Panc1 (cell line): Measurements from ENCODE around the gene PPL. TPM values are rescaled to one million over a fixed set of nuclear protein-coding genes. Genes with fewer than 3 reads are reported as not detected.

Experiments
- ATAC-seq: fragments of 200-7000 bp; cut with Tn5 transposase; 2 replicates; pipeline ENCODE4 v1.9.1; 2020; ENCODE audit warnings: mild to moderate bottlenecking, moderate library complexity
- BruUV-seq: library from RNA; stranded (reverse); fragments of 400-500 nt; replicated peaks from 2 replicates; lab custom pipeline; 2021; lab: Mats Ljungman, UMichigan
- CTCF ChIA-PET: fragments of 300-600 bp; sonication (Branson Sonifier 250); formaldehyde crosslinking; loops from one replicate; lab custom pipeline; 2022; ENCODE audit warnings: antibody characterized with exemption; lab: Charles Lee
- POLR2A ChIA-PET: fragments of 300-600 bp; sonication (Branson Sonifier 250); formaldehyde crosslinking; loops from one replicate; lab custom pipeline; 2022; ENCODE audit warnings: antibody characterized with exemption; lab: Charles Lee
- DNase-seq: peaks from one replicate; pipeline ENCODE4 v3.0.0-alpha.2; 2010; ENCODE audit warnings: low read depth, low spot score
- H3K27ac ChIP-seq: 2 replicates; pipeline ENCODE4 v1.5.1; 2011; ENCODE audit warnings: mild to moderate bottlenecking, low read length, inconsistent platforms
- H3K27me3 ChIP-seq: fragments of 200-500 bp; sonication (Bioruptor generic); 2 replicates; pipeline ENCODE4 v1.6.0; 2014; ENCODE audit warnings: low read length, inconsistent platforms; ENCODE audit not compliant: control insufficient read depth, insufficient read depth
- H3K36me3 ChIP-seq: fragments of 200-500 bp; sonication (Bioruptor generic); 2 replicates; pipeline ENCODE4 v1.5.1; 2014; ENCODE audit warnings: inconsistent platforms, mild to moderate bottlenecking, low read length, moderate library complexity; ENCODE audit not compliant: control insufficient read depth, insufficient read depth
- H3K4me1 ChIP-seq: 2 replicates; pipeline ENCODE4 v1.5.1; 2011; ENCODE audit warnings: inconsistent platforms, mild to moderate bottlenecking, low read length, moderate library complexity; ENCODE audit not compliant: control insufficient read depth, insufficient read depth
- H3K4me3 ChIP-seq, 2 experiments: 2 replicates each; pipeline ENCODE4 v1.5.1; 2011 to 2012; ENCODE audit warnings: low read depth in 2 of 2, low read length in 2 of 2, mild to moderate bottlenecking in 2 of 2, inconsistent platforms in 1 of 2, moderate library complexity in 1 of 2
- H3K9me3 ChIP-seq: fragments of 200-500 bp; sonication (Bioruptor generic); 2 replicates; pipeline ENCODE4 v1.5.1; 2014; ENCODE audit warnings: low read depth, mild to moderate bottlenecking, inconsistent platforms, low read length, moderate library complexity; ENCODE audit not compliant: control insufficient read depth, insufficient read depth
- CTCF ChIP-seq: fragments of 450-650 bp; IDR thresholded peaks from 2 replicates; pipeline ENCODE4 v1.5.1; 2017; ENCODE audit warnings: mild to moderate bottlenecking
- POLR2AphosphoS5 ChIP-seq: IDR thresholded peaks from 2 replicates; pipeline ENCODE4 v1.6.1; 2012; ENCODE audit warnings: mild to moderate bottlenecking, low read depth, low read length, moderate library complexity
- SIN3A ChIP-seq: IDR thresholded peaks from 2 replicates; pipeline ENCODE4 v1.6.1; 2012; ENCODE audit warnings: low read depth, mild to moderate bottlenecking, low read length, moderate library complexity, borderline replicate concordance; ENCODE audit not compliant: insufficient read depth
- TCF7L2 ChIP-seq: IDR thresholded peaks from 2 replicates; pipeline ENCODE4 v1.6.1; 2011; ENCODE audit warnings: mild to moderate bottlenecking, low read depth, low read length, inconsistent platforms
- in situ Hi-C: cut with HindIII; loops from 2 replicates; pipeline ENCODE4 v1.10.0; 2016; ENCODE audit warnings: low sequenced_read_pairs, low pct_unique_long_range_greater_than_20kb
- intact Hi-C: fragments of 100-400 bp; cut with micrococcal nuclease; formaldehyde crosslinking; loops from one replicate; pipeline ENCODE4 v1.10.0; 2022; ENCODE audit not compliant: unreplicated experiment
- total RNA-seq: library from RNA; stranded (reverse); gene quantifications from one replicate; pipeline ENCODE4 v1.2.1, GENCODE V29; 2021; ENCODE audit not compliant: unreplicated experiment
- TF ChIP-seq, protein P1 (sequence below), 2 experiments: IDR thresholded peaks; 2 replicates each; pipeline ENCODE4 v1.6.1; 2011 to 2012; ENCODE audit warnings: low read depth in 2 of 2, control low read depth in 1 of 2, low read length in 1 of 2, mild to moderate bottlenecking in 1 of 2, moderate library complexity in 1 of 2; ENCODE audit not compliant: insufficient read depth in 1 of 2

Gene PPL
- total RNA-seq, 1 experiment from 2014 or later = 89.4 TPM

GRCh38 chr16:4915226-4915761 is 21.7 kb downstream of the PPL start:
- Histone ChIP-seq H3K9me3 (no peaks in the 10 kb centered on the region), H3K27me3 (no peaks in the 10 kb centered on the region), H3K36me3 (no peaks in the 10 kb centered on the region), H3K27ac (0 out of 2 replicates have a peak overlapping the region, but pooled peaks have one; percentile 15), H3K4me1 (no peaks in the 10 kb centered on the region; the same call in 1 of the 2 replicates), H3K4me3 (no peak overlapping the region)
- in situ Hi-C loops (no loop called here), intact Hi-C loops (no loop called here)
- BruUV-seq = no TSS peak
- ChIA-PET POLR2A (interaction anchor here (0.6 kb wide), 1 partner anchor 111 kb away, joined by 3 read pairs; no protein-coding TSS in a partner anchor), CTCF (no interaction called here)
- peak; percentile 69; the same call in 1 of the 2 replicates for TF ChIP-seq TCF7L2
- TF ChIP-seq, protein P1, sequence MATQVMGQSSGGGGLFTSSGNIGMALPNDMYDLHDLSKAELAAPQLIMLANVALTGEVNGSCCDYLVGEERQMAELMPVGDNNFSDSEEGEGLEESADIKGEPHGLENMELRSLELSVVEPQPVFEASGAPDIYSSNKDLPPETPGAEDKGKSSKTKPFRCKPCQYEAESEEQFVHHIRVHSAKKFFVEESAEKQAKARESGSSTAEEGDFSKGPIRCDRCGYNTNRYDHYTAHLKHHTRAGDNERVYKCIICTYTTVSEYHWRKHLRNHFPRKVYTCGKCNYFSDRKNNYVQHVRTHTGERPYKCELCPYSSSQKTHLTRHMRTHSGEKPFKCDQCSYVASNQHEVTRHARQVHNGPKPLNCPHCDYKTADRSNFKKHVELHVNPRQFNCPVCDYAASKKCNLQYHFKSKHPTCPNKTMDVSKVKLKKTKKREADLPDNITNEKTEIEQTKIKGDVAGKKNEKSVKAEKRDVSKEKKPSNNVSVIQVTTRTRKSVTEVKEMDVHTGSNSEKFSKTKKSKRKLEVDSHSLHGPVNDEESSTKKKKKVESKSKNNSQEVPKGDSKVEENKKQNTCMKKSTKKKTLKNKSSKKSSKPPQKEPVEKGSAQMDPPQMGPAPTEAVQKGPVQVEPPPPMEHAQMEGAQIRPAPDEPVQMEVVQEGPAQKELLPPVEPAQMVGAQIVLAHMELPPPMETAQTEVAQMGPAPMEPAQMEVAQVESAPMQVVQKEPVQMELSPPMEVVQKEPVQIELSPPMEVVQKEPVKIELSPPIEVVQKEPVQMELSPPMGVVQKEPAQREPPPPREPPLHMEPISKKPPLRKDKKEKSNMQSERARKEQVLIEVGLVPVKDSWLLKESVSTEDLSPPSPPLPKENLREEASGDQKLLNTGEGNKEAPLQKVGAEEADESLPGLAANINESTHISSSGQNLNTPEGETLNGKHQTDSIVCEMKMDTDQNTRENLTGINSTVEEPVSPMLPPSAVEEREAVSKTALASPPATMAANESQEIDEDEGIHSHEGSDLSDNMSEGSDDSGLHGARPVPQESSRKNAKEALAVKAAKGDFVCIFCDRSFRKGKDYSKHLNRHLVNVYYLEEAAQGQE (IDR thresholded peaks at IDR 0.05; ENCODE audit: insufficient read depth in 1 of 2, low read depth in 2 of 2, low read length in 1 of 2) = no peak
- TF ChIP-seq CTCF = no peak
- peak; percentile 43 for ATAC-seq
- no peak for DNase-seq

- TF ChIP-seq, protein P1 (IDR thresholded peaks at IDR 0.05; ENCODE audit: insufficient read depth in 1 of 2, low read depth in 2 of 2, low read length in 1 of 2) = no peak
- TF ChIP-seq SIN3A (no peak), TCF7L2 (no peak), POLR2AphosphoS5 (no peak), CTCF (no peak)
- Histone ChIP-seq H3K4me3 (no peak overlapping the region), H3K9me3 (no peaks in the 10 kb centered on the region), H3K4me1 (no peaks in the 10 kb centered on the region; the same call in 1 of the 2 replicates), H3K27ac (0 out of 2 replicates have a peak overlapping the region, but pooled peaks have one; percentile 15), H3K36me3 (no peaks in the 10 kb centered on the region), H3K27me3 (no peaks in the 10 kb centered on the region)
- peak; percentile 31; the same call in 1 of the 2 replicates for ATAC-seq
- ChIA-PET CTCF (no interaction called here), POLR2A (no interaction called here)
- BruUV-seq = no TSS peak
- intact Hi-C loops = no loop called here
- in situ Hi-C loops = no loop called here
- no peak for DNase-seq
Measured at GRCh38 chr16:4914528-4915225, 22.3 kb downstream of the PPL start.
